ENCODE results near the gene NTRK2.

NTRK2 gene

GRCh38 chr9:84880835-84881234 lies 211.3 kb downstream of the NTRK2 start:
- Histone ChIP-seq H3K9ac (ENCODE audit: low read depth, low read length, poor library complexity, severe bottlenecking) (no peak overlapping the region), H3K4me3 (ENCODE audit: low read length, poor library complexity, severe bottlenecking) (no peak overlapping the region), H4K20me1 (ENCODE audit: insufficient read depth, low read length, poor library complexity, severe bottlenecking) (no peaks in the 10 kb centered on the region), H3K4me2 (ENCODE audit: low read depth, low read length, poor library complexity, severe bottlenecking) (no peak overlapping the region), H3F3A (ENCODE audit: low read depth) (no peaks in the 10 kb centered on the region), H3K79me2 (ENCODE audit: insufficient read depth, low read length) (no peaks in the 10 kb centered on the region), H2AFZ (ENCODE audit: low read length) (no peak overlapping the region), H3K9me2 (replicated peaks; ENCODE audit: low read depth, low read length) (no peaks in the 10 kb centered on the region), H3K27me3 (ENCODE audit: insufficient read depth, low read length, poor library complexity, severe bottlenecking) (no peaks in the 10 kb centered on the region), H3K9me3 (ENCODE audit: insufficient read depth, low read depth, low read length) (no peaks in the 10 kb centered on the region), H3K36me3 (ENCODE audit: insufficient read depth, low read length) (no peaks in the 10 kb centered on the region), H3K4me1 (ENCODE audit: insufficient read depth, low read length, poor library complexity, severe bottlenecking) (no peaks in the 10 kb centered on the region)
- TF ChIP-seq EZH2phosphoT487 (IDR thresholded peaks at IDR 0.05; ENCODE audit: borderline replicate concordance) (no peak), CTCF (conservative IDR thresholded peaks at IDR 0.05; ENCODE audit: low read length) (no peak)

- Histone ChIP-seq H3K4me1 (ENCODE audit: insufficient read depth, low read length, poor library complexity, severe bottlenecking) (no peaks in the 10 kb centered on the region), H3K4me2 (ENCODE audit: low read depth, low read length, poor library complexity, severe bottlenecking) (no peak overlapping the region), H3F3A (ENCODE audit: low read depth) (no peaks in the 10 kb centered on the region), H3K9me2 (replicated peaks; ENCODE audit: low read depth, low read length) (no peaks in the 10 kb centered on the region), H2AFZ (ENCODE audit: low read length) (no peak overlapping the region), H3K9me3 (ENCODE audit: insufficient read depth, low read depth, low read length) (no peaks in the 10 kb centered on the region), H3K4me3 (ENCODE audit: low read length, poor library complexity, severe bottlenecking) (no peak overlapping the region), H3K79me2 (ENCODE audit: insufficient read depth, low read length) (no peaks in the 10 kb centered on the region), H3K27me3 (ENCODE audit: insufficient read depth, low read length, poor library complexity, severe bottlenecking) (no peaks in the 10 kb centered on the region), H3K36me3 (ENCODE audit: insufficient read depth, low read length) (no peaks in the 10 kb centered on the region), H4K20me1 (ENCODE audit: insufficient read depth, low read length, poor library complexity, severe bottlenecking) (no peaks in the 10 kb centered on the region), H3K9ac (ENCODE audit: low read depth, low read length, poor library complexity, severe bottlenecking) (no peak overlapping the region)
- TF ChIP-seq CTCF (conservative IDR thresholded peaks at IDR 0.05; ENCODE audit: low read length) (no peak), EZH2phosphoT487 (IDR thresholded peaks at IDR 0.05; ENCODE audit: borderline replicate concordance) (no peak)
Observed at GRCh38 chr9:84886866-84887265, 217.3 kb downstream of the NTRK2 start.

DNA sequence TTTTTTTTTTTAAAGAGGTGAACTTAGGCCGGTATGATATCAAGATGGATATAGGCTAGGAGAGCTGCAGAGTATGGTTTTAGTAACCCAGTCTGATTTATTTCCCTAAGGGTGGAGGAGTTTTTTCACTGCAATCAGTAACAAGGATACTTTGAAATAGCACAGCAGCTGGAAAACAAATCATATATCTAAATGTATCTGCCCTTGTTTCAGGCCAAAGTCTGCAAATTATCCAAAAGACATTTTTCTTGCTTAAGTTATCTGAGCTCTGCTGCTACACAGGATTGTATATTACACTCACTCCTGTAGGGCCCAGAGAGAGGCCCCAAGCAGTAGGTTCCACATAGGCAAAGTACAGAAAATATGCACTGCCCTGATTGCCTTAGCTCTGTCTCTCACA lies 222.4 kb downstream of the NTRK2 start:
- Histone ChIP-seq H3K9ac (ENCODE audit: low read depth, low read length, poor library complexity, severe bottlenecking) (no peak overlapping the region), H3K9me3 (ENCODE audit: insufficient read depth, low read depth, low read length) (no peaks in the 10 kb centered on the region), H2AFZ (ENCODE audit: low read length) (no peak overlapping the region)

More for the DNA sequence above, 222.4 kb downstream of the NTRK2 start:
- Histone ChIP-seq H3K36me3 (ENCODE audit: insufficient read depth, low read length) (no peaks in the 10 kb centered on the region), H3K4me1 (ENCODE audit: insufficient read depth, low read length, poor library complexity, severe bottlenecking) (no peaks in the 10 kb centered on the region), H3F3A (ENCODE audit: low read depth) (no peaks in the 10 kb centered on the region), H3K79me2 (ENCODE audit: insufficient read depth, low read length) (no peaks in the 10 kb centered on the region), H3K4me3 (ENCODE audit: low read length, poor library complexity, severe bottlenecking) (no peak overlapping the region), H3K4me2 (ENCODE audit: low read depth, low read length, poor library complexity, severe bottlenecking) (no peak overlapping the region), H3K27me3 (ENCODE audit: insufficient read depth, low read length, poor library complexity, severe bottlenecking) (no peaks in the 10 kb centered on the region), H4K20me1 (ENCODE audit: insufficient read depth, low read length, poor library complexity, severe bottlenecking) (no peaks in the 10 kb centered on the region), H3K9me2 (replicated peaks; ENCODE audit: low read depth, low read length) (no peaks in the 10 kb centered on the region)
- TF ChIP-seq CTCF (conservative IDR thresholded peaks at IDR 0.05; ENCODE audit: low read length) = no peak
- TF ChIP-seq EZH2phosphoT487 (IDR thresholded peaks at IDR 0.05; ENCODE audit: borderline replicate concordance) = no peak

Measured in Loucy (cell line).